ENCODE results near the gene RCC1.

- TF ChIP-seq, protein P1, sequence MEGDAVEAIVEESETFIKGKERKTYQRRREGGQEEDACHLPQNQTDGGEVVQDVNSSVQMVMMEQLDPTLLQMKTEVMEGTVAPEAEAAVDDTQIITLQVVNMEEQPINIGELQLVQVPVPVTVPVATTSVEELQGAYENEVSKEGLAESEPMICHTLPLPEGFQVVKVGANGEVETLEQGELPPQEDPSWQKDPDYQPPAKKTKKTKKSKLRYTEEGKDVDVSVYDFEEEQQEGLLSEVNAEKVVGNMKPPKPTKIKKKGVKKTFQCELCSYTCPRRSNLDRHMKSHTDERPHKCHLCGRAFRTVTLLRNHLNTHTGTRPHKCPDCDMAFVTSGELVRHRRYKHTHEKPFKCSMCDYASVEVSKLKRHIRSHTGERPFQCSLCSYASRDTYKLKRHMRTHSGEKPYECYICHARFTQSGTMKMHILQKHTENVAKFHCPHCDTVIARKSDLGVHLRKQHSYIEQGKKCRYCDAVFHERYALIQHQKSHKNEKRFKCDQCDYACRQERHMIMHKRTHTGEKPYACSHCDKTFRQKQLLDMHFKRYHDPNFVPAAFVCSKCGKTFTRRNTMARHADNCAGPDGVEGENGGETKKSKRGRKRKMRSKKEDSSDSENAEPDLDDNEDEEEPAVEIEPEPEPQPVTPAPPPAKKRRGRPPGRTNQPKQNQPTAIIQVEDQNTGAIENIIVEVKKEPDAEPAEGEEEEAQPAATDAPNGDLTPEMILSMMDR (IDR thresholded peaks at IDR 0.05): peak in 1 of 6 experiments; percentile 4
- TF ChIP-seq POLR2A (IDR thresholded peaks at IDR 0.05): no peak
Observed at GRCh38 chr1:28506907-28507246, 1.0 kb downstream of the RCC1 start.

Measured in adrenal gland (tissue), 5 donors.